Jurkat, Clone E6-1 (cell line): ENCODE data around the gene PRR14.
"Not testable (repeated sequence)": the region's sequence is repeated elsewhere in the genome, so short reads cannot be mapped to it uniquely, and the experiment has no call there.

Experiments
- DNase-seq: peaks from one replicate; pipeline ENCODE4 v3.0.0-alpha.2; 2011; ENCODE audit warnings: low read depth, low spot score
- H3K4me3 ChIP-seq: 2 replicates; pipeline ENCODE4 v1.5.1; 2011; ENCODE audit warnings: mild to moderate bottlenecking, low read length, control low read depth, moderate library complexity

Gene PRR14

DNA sequence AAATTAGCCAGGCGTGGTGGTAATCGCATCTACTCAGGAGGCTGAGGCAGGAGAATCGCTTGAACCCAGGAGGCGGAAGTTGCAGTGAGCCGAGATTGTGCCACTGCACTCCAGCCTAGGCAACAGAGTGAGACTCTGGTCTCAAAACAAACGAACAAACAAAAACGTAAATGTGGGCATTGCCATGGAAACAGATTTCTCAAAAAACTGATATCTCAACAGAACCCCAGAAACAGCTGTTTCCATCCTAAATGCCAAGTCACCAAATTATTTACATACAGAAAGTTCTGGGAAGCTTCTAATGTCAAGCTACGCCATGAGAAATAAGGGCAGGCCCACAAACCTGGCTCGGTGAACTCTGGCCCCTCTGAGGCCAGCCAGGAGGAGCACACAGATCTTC is 24.5 kb upstream of the PRR14 start:
- no peak overlapping the region for H3K4me3 ChIP-seq
- DNase-seq: no peak

DNA sequence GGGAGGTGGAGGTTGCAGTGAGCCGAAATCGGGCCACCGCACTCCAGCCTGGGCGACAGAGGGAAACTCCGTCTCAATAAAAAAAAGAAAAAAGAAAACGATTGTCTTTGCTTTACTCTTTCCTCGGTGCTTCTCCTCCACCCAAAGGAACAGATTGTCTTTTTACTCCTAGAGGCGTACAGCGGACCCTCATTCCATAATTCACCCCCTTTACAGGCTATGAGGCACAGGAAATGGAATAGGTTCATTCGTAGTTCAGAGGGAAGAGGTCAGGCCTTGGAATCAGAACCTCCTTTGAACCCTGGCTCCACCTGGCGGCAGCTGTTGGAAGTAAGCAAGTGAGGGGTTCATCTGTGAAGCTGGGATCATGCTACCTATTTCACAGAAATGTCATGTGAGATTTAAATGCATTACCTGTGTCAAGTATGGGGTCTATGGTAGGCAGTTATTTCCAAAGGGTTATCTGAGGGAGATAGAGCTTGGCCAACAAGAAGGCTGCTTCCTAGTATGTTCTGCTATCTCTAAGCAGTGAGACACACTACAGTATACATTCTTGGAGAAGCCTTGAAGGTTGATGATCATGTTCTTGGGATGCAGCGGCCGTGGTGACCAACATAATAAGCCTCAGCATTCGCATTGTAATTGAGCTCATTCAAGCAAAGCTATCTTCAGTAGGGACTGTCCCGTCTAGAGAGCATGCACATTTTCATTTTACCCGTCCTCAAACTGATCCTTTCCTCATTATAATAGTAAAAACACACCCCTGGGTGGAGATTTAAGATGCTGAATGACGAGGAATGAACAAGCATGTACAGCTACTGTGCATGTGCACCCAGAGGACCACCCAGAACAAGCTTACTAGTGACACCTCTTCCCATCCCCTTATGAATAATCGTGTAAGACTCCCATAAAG is 21.9 kb upstream of the PRR14 start:
- peak overlapping the region; percentile 21 for H3K4me3 ChIP-seq
- DNase-seq: peak; percentile 87

DNA sequence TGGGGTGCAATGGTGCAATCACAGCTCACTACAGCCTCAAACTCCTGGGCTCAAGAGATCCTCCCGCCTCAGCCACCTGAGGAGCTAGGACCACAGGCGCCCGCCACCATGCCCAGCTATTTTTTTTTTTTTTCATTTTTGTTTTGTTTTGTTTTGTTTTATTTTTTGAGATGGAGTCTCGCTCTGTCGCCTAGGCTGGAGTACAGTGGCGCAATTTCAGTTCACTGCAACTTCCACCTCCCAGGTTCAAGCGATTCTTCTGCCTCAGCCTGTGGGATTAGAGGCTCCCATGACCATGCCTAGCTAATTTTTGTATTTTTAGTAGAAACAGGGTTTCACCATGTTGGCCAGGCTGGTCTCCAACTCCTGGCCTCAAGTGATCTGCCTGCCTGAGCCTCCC is 18.3 kb upstream of the PRR14 start:
- DNase-seq, H3K4me3 ChIP-seq: not testable (repeated sequence)

DNA sequence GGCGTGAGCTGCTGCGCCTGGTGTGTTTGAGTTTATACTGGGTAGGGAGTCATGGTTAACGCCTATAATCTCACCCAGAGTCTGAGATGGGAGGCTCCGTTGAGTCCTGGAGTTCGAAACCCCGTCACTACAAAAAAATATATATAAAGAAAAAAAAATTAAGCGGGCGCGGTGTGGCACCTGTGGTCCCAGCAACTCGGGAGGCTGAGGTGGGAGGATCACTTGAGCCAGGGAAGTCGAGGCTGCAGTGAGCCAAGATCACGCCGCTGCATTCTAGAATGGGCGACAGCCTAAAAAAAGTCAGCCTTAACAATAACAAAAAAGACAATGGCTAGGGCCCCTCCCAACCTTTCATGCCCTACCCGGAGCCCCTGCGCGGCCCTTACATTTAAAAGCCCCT is 17.2 kb upstream of the PRR14 start:
- DNase-seq: no peak
- H3K4me3 ChIP-seq: peak overlapping the region; percentile 88

DNA sequence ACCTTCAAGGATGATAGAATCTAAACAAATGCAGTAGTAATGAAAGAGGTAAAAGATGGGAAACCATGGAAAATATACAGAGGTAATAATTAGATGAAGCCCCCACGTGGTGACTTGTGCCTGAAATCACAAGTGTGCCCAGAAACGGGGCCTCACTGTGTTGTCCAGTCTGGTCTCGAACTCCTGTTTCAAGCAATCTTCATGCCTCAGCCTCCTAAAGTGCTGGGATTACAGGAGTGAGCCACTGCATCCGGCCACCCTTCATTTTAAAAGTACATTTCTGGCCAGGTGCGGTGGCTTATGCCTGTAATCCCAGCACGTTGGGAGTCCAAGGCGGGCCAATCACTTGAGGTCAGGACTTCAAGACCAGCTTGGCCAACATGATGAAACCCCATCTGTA is 14.2 kb upstream of the PRR14 start:
- DNase-seq: no peak
- no peak overlapping the region for H3K4me3 ChIP-seq

DNA sequence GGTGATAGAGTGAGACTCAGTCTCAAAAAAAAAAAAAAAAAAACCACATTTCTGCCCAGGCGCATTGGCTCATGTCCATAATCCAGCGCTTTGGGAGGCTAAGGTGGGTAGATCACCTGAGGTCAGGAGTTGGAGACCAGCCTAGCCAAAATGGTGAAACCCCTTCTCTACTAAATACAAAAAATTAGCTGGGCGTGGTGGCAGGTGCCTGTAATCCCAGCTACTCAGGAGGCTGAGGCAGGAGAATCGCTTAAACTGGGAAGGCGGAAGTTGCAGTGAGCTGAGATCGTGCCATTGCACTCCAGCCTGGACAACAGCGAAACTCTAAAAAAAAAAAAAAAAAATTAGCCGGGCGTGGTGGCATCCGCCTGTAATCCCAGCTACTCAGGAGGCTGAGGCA is 13.6 kb upstream of the PRR14 start:
- not testable (repeated sequence) for H3K4me3 ChIP-seq, DNase-seq

DNA sequence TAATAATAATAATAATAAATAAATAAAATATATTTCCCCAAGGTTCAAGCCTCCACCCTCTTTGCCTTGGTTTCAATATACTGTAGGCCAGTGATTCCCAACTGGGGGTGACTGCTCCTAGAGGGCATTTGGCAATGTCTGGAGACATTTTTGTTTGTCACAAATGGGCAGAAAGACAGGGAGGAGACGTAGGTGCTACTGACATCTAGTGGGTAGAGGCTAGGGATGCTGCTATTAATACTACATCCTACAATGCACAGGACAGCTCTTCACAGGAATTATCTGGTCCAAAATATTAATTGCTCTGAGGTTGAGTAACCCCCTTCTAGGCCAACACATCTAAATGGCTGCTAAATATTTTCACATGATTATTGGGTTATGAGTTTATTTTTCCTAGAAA is 12.8 kb upstream of the PRR14 start:
- no peak overlapping the region for H3K4me3 ChIP-seq
- DNase-seq: peak; percentile 73

DNA sequence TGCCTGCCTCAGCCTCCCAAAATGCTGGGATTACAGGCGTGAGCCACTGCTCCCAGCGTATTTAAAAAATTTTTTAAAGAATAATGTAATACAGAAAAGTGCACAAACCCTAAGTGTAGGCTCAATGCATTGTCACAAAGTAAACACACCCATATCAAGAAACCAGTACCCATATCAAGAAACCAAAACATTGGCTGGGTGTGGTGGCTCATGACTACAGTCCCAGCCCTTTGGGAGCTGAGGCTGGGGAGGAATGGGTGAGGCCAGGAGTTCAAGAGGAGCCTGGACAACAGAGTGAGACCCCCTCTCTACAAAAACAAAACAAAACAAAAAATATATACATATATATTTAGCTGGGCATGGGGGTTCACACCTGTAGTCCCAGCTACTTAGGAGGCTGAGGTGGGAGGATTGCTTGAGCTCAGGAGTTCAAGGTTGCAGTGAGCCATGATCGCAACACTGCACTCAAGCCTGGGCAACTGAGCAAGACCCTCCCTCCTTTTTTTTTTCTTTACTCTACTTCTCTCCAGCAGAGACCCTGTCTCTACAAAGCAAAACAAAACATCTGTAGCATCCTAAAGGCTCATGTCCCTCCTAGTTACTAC is 9.3 kb upstream of the PRR14 start:
- DNase-seq: no peak

DNA sequence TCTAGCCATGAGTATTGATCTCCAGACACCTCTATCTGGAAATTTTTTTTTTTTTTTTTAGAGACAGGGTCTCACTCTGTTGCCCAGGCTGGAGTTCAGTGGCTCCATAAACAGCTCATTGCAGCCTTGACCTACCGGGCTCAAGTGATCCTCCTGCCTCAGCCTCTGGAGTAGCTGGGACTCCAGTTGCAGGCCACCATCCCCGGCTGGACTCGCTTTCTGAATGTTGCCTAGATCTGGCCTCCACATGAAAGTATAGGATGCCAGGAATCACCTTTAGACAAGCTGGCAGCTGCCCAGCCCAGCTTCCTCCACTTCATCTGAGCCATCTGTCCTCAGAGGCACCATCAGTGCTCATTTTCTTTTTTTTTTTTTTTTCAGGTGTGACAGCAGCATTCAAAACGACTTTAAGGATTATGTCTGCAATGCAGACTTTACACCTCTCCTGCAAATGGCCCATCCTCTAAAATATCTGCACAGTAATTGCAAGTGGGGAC is 6.4 kb upstream of the PRR14 start:
- DNase-seq: no peak
- no peak overlapping the region for H3K4me3 ChIP-seq

More for the DNA sequence above, 9.3 kb upstream of the PRR14 start:
- no peak overlapping the region for H3K4me3 ChIP-seq

DNA sequence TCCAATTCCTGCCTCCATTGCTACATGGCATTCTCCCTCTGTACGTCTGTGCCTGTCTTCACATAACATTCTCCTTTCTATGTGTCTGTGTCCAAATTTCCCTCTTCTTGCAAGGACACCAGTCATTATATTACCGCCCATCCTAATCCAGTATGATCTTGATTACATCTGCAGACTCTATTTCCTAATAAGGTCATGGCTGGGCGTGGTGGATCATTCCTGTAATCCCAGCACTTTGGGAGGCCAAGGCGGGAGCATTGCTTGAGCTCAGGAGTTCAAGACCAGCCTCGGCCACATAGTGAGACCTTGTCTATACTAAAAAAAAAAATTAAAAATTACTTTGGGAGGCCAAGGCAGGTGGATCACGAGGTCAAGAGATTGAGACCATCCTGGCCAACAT is 5.0 kb upstream of the PRR14 start:
- H3K4me3 ChIP-seq: no peak overlapping the region
- DNase-seq: no peak

DNA sequence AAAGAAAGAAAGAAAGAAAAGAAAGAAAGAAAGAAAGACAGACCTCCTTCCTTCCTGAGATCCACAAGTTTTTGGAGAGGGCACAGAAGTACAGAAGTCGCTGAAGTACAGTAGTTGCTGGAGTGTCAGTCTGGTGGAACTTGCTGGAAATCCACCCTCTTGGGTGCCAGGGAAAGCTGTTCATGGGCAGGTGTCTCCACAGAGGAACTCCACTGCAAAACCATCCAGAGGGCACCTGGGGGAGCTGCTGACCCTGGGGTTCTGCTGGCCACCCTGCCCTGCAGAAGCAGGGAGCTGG is 3.5 kb upstream of the PRR14 start:
- no peak overlapping the region for H3K4me3 ChIP-seq
- no peak for DNase-seq

DNA sequence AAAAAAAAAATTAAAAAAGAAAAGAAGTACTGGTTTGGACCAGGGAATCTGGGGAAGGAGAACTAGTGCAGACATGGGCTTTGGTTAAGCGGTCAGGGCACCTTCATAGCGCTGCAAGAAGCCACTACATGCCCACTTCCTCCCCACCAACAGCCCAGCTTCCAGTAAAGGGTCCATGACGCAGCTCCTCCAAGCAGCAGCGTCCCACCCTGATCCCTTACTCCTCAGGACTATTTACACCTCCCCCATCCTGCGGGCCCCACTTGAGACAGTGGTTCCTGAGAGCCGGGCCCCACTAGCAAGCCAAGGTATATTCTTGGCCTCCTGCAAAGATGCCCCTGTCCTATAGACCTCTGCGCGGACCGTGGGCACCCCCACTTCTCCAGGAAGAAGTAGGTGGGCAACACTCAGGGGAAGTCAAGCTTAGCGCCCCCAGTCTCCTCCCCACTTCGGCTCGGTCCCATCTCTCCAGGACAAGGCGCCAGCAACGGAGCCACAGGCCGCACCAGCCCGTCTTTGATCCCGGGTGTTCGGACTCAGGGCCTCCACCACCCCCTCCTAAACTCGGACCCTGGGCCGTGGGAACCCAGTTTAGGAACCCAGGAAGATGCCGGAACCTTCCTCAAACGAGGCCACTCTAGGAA is 913 bp upstream of the PRR14 start:
- DNase-seq: no peak
- peak overlapping the region; percentile 97 for H3K4me3 ChIP-seq

DNA sequence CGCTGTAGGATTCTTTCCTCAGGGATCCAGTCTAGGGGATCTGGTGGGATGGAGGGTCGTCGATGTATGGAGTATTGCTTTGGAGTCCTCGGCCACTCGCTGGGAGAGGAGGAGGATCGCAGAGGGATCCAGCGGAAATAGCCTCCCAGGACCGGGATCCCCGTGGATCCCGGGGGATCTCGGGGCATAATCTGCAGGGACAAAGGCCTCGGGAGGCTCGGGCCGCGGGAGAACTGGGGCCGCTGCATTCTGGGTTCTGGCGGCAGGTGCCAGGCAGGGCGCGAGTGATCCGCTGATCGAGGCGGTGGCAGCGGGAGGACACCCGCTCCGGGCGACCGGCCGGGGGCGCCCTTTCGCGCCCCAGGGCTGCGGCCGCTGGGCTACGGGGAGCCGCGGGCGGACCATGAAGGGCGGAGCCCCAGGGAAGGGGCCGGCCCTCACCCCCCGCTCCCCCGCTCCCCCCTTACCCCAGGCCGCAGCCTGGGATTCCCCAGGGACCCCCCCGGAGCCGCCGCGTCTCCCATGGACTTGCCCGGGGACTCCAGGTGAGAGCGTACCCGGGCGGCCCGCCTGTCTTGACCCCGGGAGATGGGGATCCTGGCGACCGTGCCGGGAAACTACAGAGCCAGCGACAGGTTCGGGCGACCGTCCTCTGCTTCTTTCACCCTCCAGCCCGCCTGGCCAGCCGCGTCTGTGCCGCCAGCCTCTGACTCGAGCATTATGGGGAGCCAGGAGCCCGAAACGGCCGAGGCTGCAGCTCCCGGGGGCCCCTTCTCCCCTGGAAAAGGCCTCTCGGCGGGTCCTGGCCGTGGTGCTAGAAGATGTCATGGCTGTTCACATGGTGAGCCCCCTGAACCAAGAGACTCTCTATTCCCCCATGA is 604 bp downstream of the PRR14 start:
- DNase-seq: no peak
- peak overlapping the region; percentile 97 for H3K4me3 ChIP-seq

DNA sequence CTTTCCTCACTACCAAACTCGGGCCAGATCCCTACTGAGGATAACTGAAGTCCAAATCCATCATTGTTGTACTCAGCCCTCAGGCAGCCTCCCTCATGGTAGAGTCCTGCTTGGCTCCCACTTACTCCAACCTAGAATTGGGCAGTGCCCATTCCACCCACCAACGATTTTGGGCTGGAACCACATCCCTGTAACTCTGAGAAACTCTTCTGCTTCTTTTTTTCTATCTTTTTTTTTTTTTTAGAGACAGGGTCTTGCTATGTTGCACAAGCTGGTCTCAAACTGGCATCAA is 1.2 kb downstream of the PRR14 start:
- no peak for DNase-seq
- peak overlapping the region; percentile 97 for H3K4me3 ChIP-seq

DNA sequence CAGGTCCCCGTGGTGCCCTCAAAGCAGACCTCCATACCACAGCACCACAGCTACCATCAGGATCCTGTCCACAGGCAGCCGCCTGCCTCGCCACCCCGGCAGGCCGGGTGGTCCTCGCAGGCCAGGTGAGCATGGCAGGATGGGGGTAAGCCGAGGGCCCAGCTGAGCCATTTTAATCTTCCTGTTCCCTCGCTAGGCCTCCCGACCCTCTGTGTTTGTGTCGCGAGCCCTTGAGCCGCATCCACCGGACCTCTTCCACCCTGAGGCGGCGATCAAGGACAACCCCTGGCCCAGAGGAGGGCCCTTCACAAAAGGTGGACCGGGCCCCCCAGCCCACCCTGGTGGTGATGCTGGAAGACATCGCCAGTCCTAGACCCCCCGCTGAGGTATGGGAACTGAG is 2.0 kb downstream of the PRR14 start:
- H3K4me3 ChIP-seq: no peak overlapping the region
- DNase-seq: no peak

DNA sequence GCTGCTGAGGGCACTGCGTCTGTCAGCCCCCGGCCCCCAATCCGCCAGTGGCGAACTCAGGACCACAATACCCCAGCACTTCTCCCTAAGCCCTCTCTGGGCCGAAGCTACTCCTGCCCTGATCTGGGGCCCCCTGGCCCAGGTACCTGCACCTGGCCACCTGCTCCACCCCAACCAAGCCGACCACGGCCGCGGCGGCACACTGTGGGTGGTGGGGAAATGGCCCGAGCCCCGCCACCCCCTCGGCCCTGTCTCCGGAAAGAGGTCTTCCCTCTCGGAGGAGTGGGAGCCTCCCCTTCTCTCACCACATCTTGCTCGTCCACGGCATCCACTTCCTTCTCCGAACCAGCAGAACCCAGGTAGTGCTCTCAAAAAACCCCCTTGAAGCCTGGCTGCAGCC is 4.1 kb downstream of the PRR14 start:
- H3K4me3 ChIP-seq: no peak overlapping the region
- DNase-seq: no peak

DNA sequence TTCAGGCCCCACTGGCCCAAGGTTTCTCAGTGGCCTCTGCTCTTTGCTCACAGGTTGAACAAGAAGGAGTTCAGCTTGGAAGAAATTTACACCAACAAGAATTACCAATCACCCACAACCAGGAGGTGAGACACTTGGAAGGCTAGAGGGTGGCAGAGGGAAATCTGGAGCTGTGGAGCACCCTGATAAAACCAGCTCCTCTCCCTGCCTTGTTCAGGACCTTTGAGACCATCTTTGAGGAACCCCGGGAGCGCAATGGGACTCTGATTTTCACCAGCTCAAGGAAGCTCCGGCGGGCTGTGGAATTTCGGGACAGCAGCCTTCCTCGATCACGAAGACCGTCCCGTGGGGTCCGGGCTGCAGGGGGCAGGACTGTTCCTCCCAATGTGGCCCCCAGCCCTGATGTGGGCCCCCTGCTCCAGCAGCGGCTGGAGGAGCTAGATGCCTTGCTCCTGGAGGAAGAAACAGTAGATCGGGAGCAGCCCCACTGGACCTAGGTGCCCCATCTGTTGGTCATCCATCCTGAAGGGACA is 5.1 kb downstream of the PRR14 start:
- DNase-seq: no peak

DNA sequence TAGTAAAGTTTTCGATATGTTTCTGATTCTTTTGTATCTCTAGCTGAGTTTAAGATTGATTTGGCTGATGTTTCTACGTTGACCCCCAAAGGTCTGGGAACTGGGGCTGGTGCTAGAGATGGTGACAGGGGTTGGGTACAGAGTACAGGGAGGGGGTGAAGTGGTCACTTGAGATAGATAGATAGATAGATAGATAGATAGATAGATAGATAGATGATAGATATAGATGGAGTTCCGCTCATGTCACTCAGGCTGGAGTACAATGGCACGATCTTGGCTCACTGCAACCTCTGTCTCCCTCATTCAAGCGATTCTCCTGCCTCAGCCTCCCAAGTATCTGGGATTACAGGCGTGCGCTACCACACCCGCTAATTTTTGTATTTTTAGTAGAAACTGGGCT is 5.6 kb downstream of the PRR14 start:
- H3K4me3 ChIP-seq: no peak overlapping the region
- DNase-seq: no peak

More for the DNA sequence above, 5.1 kb downstream of the PRR14 start:
- H3K4me3 ChIP-seq: no peak overlapping the region
